Muscle of back (tissue), 11 donors: ENCODE measurements around the gene KCNG2. TPM values are rescaled to one million over a fixed set of nuclear protein-coding genes. Genes with fewer than 3 reads are reported as not detected.

Experiments used
- DNase-seq, 3 donors: peaks; one replicate each; pipeline versions ENCODE4 v3.0.0 to v3.0.0-alpha.2; 2013
- polyA plus RNA-seq, 10 donors: library from polyadenylated mRNA; unstranded; fragments of 120-200 nt; gene quantifications; one replicate each; pipeline ENCODE4 v1.2.1, GENCODE V29; 2013; ENCODE audit not compliant: insufficient read length in 10 of 10

Gene KCNG2
- polyA plus RNA-seq, 10 donors = 0.13 to 0.63 (median 0.37) TPM

DNA sequence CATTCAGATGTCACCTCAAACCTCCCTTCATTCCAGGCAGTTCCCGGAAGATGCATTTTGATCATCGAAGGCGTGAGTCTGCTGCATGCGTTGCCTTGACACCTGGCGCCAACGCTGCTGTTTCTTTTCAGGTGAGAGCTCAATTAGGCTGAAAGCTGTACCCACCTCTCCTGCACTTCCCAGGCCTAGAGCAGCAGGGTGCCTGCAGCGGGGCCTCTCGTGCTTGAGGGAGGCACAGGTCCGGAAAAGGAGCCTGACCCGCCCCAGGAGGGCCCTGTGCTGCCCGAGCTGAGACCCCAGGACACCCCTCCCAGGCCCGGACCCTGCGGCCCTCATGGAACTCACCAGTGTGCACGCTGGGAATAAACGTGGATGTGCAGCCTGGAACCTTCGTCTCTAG is 31.4 kb upstream of the KCNG2 start:
- DNase-seq = no peak

DNA sequence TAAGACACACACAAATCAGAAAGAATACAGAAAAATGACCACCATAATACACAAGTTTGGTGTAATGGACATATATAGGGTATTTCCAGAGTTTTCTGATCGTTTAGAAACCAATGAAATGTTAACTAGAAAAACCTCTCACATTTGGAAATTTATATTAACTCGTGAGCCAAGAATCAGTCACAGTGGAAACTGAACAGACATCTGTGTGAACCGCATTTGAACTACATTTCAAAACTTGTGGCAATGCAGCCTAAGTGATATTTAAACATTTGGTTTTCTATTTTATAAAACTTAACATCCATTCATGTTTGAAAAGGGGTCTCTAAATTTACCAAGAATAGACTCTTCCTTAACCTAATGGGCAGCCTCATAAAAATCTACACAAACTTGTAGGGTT is 29.0 kb upstream of the KCNG2 start:
- no peak for DNase-seq

DNA sequence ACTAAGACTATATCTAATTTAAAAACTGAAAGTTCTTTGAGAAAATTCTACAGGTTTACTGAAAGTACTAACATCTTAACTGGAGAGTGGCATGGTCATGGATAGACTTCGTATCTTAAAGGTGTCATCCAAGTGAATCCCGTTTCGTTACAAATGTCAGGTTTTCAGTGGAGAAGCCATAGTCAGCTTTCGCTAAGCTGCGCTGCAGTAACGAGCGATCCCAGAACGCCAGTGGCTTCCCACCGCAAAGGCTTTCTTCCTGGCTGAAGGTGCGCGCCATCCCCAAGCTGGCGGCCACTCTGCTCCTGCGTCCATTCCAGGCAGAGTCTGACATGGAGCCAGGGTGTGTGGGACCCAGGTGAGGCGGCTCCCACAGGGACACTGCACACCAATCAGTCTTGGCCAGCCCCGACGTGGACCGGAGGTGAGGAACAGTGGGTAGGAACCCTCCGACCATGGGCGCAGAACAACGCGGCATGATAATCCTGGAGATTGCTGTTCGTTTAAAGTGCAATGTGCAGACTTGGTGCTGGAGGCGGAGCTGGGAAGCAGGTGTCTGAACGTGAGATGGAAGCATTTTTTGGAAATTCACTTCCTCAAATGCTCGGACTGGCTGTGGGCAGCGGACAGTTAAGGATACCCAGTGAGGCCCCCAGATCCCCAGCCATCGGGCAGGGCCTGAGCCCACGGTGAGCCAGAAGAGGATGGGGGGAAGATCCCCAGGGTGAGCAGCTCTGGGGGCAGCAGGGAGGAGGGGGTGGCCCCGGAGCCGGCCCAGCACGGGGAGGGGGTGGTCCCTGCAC is 27.8 kb upstream of the KCNG2 start:
- no peak for DNase-seq

DNA sequence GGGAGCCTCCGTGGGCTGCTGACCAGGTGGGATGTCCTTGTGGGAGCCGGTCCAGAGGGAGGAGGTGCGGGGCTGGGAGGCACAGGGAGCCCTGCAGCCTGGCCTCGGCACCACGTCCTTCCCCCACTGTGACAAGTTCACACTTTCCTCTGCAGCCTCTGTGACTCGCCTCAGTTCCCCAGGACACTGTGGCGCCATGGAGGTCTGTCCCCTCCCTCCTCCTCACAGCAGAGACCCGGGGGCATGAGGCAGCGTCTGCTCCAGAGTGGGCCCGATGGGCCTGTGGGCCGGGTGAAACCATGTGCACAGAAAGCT is 27.3 kb upstream of the KCNG2 start:
- DNase-seq = no peak

DNA sequence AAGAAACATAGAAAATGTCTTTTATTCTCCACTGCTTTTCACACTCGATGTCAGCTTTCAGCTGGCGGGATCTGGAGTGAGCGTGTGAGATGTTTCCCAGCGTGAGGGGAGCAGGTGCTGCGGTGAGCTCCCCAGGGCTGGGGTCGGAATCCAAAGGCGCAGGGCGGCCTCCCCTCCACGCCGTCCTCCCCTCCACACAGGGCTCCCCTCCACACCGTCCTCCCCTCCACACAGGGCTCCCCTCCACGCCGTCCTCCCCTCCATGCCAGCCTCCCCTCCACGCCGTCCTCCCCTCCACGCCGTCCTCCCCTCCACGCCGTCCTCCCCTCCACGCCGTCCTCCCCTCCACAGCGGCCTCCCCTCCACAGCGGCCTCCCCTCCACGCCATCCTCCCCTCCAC is 26.9 kb upstream of the KCNG2 start:
- DNase-seq = no peak

DNA sequence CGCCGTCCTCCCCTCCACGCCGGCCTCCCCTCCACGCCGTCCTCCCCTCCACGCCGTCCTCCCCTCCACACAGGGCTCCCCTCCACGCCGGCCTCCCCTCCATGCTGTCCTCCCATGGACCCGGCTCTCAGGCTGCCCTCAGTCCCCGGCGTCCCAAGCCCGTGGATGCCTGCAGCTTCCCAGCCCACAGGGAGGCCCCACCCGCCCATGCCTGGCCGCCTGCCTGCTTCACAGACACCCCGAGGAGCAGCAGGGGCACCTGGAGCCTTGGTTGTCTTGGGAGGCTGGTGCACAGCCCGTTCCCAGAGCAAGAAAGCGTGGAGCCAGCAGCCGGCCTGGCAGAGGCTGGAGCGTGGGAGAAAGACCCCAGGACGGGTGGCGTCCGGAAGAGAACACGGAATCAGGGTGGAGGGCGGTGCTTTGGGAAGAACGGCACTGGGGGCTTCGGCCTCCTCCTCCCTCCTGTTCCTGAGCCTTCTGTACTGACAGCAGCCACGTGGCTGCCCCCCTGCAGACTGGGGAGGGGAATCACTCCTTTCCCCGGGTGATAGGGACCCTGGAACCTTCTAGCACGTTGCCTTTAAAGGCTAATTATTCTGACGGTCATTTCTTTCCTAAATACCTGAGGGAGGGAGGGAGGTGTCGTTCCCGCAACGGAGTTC is 26.2 kb upstream of the KCNG2 start:
- no peak for DNase-seq

DNA sequence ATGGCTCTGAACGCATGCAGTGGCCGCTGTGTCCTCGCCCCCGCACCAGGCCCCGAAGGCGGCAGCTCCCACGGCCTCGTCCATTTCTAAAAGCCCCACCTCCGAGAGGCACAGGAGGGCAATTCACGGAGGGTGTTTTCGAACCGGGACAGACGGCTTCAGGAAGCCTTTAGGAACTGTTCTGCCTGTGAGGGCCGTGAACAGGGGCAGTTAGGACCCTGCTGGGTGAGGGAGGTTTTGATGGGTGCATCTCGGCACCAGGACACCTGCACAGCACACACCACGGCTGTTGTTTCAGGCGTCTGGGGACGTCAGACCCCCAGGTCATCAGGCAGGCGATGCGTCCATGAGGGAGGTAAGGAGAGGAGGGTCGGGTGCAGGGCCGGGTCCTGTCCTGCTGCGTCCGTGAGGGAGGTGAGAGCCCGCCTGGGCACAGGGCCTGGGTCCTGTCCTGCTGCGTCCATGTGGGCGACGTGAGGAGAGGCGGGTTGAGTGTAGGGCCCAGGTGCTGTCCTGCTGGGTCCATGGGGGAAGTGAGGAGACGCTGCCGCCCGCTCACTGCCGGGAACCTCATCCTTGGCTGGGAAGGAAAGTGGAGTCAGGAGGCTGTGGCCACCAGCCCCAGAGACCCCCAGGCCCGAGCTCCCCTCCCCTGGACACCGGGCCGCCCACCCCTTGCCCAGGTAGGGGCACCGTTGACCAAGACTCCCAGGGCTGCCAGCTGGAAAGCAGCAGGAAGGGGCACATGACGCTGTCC is 25.5 kb upstream of the KCNG2 start:
- no peak for DNase-seq

DNA sequence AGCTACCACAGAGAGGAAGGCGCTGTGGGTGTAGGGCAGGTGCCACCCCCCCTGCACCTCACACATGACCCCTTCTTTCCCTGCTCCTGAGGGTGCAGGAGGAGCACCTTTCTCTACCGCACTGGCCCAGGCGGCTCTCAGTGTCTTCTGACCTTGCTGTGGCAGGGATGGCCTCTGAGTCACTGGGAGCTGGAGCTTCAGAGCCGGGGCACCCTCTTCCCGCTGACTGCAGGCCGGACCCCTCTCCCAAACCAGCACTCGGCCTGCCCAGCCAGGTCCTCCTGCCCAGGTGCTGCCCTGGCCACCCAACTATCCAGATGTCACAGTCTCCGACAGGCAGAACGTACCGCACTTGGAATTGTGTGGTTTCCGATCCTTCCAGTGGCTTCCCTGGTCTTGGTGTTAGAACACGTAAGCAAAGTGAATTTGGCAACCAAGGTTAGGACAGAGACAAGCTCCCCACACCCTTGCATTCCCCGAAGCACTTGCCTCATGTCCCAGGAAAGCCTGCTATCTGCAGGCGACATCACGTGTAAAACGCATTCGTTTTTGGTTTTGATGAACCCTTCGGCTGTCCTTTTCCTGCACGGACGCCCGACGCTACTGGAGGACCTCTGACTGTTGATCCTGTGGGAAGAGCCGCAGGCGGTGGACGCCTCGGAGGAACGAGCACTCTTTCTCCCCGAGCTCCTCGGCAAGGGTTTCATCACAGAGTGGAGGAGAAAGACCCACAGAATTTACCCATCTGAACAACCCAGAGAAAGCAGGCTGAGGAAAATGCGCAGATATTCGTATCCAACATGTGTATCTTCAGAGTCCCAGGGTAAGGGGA is 24.7 kb upstream of the KCNG2 start:
- DNase-seq = no peak

DNA sequence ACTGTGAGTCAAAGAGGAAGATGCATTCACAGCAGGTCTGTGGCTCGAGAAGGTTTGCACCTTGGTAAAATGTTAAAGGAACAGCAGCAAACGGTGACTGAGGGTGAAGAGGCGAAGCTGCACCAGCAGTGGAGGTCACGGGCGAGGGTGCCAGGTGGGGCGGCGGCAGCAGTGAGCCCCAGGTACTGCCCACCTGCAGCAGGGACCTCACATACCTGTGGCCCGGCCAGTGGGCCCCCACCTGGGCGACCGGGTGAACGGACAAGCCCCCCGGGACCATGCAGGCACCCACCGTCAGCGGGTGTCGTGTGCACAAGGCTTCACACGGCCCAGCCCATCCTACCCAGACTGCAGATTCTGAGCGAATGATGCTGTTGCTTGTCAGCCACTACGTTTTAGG is 23.6 kb upstream of the KCNG2 start:
- no peak for DNase-seq

DNA sequence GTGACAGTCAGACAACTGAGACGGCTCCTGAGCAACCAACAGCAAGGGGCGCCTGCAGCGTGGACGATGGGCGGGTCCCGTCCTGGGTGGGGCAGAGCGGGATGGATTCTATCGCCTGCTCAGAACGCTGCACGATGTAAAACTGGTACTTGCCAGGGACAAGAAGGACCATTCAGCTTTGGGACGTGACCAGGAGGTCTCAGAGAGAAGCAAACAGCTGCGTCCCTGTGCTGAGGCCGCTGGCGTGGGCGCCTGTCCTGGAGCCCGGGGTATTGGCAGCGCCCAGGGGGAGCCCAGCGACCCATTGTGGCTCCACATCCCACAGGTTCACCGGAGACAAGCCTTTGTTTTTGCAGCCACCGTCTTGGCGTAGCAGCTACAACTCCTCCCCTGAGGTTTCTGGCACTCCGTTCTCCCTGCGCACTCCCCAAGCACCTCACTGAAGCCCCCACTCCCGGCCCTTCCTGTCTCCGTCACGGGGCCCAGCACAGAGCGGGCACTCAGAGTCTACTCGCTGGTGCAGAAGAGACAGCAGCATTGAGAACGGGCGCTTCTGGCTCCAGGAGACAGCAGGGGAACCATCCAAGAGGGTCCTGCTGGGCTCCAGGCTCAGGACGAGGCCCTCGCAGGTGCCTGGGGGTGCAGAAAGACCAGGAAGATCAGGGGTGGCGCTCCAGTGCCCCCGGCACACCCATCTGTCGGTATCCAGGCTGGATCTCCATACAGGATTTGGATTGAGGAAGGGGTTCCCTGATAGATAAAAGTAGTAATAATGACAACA is 22.1 kb upstream of the KCNG2 start:
- DNase-seq = no peak

DNA sequence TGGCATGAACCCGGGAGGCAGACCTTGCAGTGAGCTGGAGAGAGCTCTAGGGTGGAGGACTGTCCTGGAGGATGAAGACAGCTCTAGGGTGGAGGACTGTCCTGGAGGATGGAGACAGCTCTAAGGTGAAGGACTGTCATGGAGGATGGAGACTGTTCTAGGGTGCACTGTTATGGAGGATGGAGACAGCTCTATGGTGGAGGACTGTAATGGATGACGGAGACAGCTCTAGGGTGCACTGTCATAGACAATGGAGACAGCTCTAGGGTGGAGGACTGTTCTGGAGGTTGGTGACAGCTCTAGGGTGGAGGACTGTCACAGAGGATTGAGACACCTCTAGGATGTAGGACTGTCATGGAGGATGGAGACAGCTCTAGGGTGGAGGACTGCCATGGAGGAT is 21.1 kb upstream of the KCNG2 start:
- no peak for DNase-seq

DNA sequence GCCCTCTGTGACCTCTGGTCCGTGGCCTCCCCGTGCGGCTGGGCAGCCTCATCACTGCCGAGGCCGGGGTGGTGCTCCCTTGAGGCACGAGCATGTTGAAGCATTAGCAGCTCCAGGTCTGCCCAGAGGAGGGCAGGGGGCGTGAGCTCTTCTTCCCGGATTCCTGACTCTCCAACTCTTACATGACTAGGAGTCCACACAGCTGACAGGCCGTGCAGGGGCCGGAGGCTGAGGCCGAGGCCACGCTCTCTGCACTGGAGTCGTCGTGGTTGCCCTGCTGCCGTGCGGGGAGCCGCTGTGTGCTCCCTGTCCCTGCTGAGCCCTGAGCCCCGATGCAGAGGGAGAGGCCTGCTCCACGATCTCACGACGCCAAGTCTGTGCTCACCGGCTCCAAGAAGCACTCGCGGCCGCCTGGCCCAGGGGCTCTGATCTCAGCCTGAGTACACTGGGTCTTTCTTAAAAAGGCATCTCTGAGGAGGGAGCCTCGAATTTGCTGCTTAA is 19.4 kb upstream of the KCNG2 start:
- no peak for DNase-seq

DNA sequence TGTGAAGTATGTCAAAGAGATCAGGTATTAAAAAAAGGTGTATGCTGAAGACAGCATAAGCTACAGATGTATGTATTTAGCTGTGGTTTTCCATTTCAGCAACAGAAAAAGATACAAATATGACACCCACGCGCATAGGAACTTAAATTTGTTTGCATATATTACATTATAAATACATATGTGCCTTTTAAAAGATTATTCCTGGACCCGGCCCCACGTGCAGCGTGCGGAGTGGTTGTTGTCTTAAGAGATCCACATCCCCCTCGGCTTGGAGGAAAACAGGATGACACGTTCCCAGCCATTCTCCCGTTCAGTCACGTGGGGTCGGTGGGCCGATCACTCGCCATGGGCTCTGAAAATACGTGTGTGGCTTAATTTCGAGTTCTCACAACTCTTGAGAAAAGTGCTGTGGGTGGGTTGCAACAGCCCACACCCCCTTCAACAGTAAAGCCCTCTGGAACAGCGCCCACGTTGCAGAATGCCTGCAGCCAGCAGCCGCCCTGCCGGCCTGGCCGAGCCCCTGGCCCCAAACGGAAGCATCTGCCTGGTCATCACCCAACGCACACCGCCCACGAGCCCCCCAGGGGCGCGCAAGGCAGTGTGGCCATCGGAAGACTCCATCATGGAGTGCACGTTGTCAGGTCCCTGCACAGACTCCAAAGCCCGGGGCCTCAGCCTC is 18.6 kb upstream of the KCNG2 start:
- no peak for DNase-seq

DNA sequence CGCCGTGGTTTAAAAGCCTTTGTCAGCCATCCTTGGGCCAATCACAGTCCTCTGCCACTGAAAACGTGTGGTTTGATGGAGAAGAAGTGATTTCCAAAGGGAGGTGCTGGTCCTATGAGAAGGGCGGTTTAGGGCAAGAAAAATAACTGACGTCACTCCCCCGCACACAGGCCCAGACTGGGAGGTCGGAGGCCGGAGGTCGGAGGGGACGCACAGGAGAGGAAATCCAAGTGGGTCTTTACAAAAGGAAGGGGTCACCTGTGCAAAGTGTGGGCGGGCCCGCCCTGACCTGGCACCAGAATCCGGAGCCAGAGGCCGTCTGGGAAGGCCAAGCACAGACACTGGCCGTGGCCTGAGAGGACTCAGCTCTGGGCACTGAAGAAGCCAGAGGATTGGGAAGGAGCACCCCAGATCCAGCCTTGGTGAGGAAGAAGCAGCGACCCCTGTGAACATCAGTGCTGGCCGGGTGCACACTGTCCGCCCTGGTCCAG is 18.0 kb upstream of the KCNG2 start:
- no peak for DNase-seq

DNA sequence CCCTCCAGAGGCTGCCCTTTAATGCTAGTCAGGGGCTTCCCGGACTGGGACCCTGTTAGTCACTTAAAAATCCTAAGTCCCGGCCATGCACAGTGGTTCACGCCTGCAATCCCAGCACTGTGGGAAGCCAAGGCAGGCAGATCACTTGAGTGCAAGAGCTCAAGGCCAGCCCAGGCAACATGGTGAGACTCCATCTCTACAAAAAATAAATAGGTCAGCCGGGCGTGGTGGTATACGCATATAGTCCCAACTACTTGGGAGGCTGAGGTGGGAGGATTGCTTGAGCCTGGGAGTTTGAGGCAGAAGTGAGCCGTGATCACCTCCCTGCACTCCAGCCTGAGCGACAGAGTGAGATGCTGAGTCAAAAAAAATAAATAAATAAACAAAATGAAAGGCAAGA is 17.2 kb upstream of the KCNG2 start:
- DNase-seq = no peak

DNA sequence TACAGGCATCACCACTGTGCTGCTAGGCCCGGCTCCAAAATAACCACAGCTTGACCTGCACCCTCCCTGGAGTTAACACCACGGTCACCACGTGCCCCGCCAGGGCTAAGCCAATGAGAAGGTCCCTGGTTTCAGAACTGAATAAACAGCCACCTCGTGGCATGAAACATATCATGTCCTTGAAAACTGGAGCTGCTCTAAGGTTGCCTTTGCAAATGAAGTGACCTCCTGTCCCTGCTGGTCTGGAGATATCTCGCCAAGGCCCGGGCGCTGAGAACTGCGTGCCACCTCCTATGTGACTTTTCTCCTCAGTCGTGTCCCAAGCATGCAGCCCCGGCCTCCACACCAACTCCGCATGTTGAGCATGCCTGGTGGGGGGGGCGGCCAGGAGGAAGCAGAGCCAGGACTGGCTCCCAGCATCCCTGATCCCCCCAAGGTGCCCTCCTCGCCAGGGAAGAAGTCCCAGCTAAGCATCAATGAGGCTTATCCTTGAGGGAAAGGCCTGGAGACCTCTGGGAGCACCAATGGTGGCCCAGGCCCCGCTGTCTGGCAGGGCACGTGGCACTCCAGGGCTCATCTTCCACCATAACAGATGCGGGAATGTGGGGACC is 16.3 kb upstream of the KCNG2 start:
- no peak for DNase-seq

DNA sequence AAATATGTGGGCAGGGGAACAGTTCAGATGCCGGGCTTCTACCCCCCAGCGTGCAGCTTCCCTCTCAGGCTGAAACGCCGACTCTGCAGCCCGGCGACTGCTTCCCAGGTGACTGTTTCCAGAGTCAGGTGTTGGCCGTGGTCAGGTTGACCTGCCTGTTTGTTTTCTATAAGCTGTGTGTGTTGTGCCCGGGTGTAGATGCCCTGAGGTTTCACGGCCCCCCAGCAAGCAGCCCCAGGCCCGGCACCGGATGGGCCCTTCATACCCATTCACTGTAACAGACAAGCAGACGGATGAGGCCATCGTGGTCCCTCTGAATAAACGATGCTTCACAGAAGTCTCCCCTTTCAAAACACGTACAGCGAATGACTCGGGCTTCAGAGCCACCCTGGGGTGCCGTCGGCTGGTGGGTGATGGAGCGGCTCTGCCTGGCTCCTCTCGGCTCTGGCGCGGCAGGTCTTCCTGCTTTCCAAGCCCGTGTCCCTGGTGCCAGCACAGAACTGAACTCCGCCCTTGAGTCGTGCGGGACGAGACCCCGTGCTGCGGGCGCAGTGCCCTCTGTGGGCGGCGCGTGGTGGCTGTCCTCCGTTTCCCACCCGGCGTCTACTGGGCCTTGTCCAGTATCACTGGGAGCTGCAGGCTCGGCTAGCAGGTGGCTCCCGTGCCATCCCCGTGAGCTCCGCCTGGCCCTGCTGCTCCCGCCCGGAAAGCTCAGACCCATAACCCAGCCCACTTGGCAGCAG is 15.0 kb upstream of the KCNG2 start:
- DNase-seq = no peak

DNA sequence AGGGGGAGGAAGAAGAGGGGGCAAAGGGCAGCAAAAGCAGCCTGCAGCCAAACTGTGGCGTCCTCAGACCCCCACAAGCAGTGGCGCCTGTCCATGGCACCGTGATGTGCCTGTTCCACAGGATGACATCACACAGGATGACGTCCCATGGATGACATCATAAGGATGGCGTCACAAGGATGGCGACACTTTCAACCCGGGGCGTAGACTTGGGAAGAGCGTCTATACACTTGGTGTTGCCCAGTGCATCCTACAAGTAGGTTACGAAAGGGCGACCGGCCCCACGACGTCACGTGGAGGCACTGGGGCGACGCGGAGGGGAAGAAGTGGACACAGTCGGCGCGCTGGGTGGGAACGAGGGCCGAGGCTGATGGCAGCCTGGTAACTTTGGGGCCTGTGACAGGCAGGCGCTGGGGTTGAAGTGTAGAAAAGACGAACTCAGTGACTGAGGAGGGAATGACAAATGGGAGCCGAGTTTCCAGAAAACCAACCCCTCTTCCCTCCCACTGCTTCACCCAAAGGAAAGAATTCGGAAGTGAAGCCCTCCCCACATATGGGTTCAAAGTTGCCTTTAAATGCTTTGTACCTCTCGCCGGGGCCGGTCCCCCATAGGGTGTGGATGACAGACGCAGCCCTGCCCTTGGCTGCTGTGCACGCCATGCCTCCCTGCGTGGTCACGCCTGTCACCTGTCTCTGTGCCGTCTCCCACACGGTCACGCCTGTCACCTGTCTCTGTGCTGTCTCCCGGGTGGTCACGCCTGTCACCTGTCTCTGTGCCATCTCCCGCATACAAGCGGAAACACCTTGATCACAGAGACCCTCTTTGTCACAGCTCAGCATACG is 13.4 kb upstream of the KCNG2 start:
- DNase-seq = no peak
